Measurements from ENCODE around the gene ZNF827.

Gene ZNF827

GRCh38 chr4:145899886-145900460 is 38.6 kb downstream of the ZNF827 start:
- Mint-ChIP-seq H3K4me1 (peaks cover 47% of the 10 kb centered on the region), H3K27ac (no peak overlapping the region), H3K27me3 (ENCODE audit: low read depth, poor library complexity) (peaks cover 4% of the 10 kb centered on the region), H3K36me3 (ENCODE audit: low read depth) (peaks cover 85% of the 10 kb centered on the region), H3K4me3 (no peak overlapping the region), H3K9me3 (no peaks in the 10 kb centered on the region)
- TF ChIP-seq CTCF (IDR thresholded peaks at IDR 0.05) = no peak
- DNase-seq = no peak

- Mint-ChIP-seq H3K27me3 (ENCODE audit: low read depth, poor library complexity) (peaks cover 4% of the 10 kb centered on the region), H3K36me3 (ENCODE audit: low read depth) (peaks cover 82% of the 10 kb centered on the region), H3K9me3 (no peaks in the 10 kb centered on the region), H3K4me1 (peaks cover 55% of the 10 kb centered on the region), H3K4me3 (peak overlapping the region; percentile 31), H3K27ac (peak overlapping the region; percentile 91)
- no peak for DNase-seq
- TF ChIP-seq CTCF (IDR thresholded peaks at IDR 0.05) = no peak
Measured at GRCh38 chr4:145898926-145899531, 39.6 kb downstream of the ZNF827 start.

DNA sequence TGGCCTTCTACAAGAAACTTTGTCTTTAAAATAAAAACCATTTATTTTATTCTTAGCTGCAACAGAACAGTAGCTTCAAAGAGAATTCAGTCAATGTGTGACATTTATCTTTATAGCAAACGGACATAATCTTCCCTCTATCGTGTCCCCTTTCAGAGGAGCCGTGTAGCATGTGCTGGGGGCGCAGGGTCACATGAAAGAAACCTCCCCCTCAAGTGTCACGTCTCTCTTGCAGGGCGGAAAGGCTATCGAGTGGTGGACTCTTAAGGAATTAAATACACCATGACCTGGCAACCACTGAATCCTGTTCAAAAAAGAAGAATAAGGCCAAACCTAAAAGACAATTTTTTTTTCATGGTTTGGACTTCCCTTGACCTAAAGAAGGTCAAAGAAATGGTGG is 40.2 kb downstream of the ZNF827 start:
- peaks cover 4% of the 10 kb centered on the region for H3K27me3 Mint-ChIP-seq (ENCODE audit: low read depth, poor library complexity)
- H3K9me3 Mint-ChIP-seq = no peaks in the 10 kb centered on the region
- H3K27ac Mint-ChIP-seq = peak overlapping the region; percentile 91
- peaks cover 82% of the 10 kb centered on the region for H3K36me3 Mint-ChIP-seq (ENCODE audit: low read depth)
- H3K4me1 Mint-ChIP-seq = peaks cover 60% of the 10 kb centered on the region
- DNase-seq = no peak
- peak overlapping the region; percentile 31 for H3K4me3 Mint-ChIP-seq
- TF ChIP-seq CTCF (IDR thresholded peaks at IDR 0.05) = no peak

DNA sequence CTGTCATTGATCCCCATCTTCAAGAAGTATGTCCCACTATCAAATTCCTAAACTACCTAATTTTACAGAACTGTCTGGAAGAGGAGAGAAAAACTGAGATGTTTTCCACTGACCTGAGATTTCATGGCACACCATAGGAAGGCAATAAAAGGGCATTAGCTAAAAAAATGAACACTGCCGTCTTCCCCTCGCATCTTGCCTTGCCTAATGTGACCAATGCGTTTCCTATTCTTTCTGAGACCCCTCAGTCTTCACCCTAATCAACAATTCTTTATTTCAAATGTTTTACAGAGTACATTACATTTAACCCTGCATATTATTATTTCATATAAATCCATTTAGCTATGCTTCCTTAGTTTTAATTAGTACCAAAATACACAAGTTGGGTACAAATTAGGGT is 43.6 kb downstream of the ZNF827 start:
- DNase-seq = no peak
- Mint-ChIP-seq H3K9me3 (no peaks in the 10 kb centered on the region), H3K27me3 (ENCODE audit: low read depth, poor library complexity) (no peaks in the 10 kb centered on the region), H3K4me1 (peaks cover 81% of the 10 kb centered on the region), H3K27ac (no peak overlapping the region), H3K36me3 (ENCODE audit: low read depth) (peaks cover 56% of the 10 kb centered on the region), H3K4me3 (no peak overlapping the region)
- TF ChIP-seq CTCF (IDR thresholded peaks at IDR 0.05) = no peak

GRCh38 chr4:145891958-145892357 is 46.7 kb downstream of the ZNF827 start:
- H3K36me3 Mint-ChIP-seq (ENCODE audit: low read depth) = peaks cover 50% of the 10 kb centered on the region
- no peak for DNase-seq
- H3K27ac Mint-ChIP-seq = peak overlapping the region; percentile 86
- no peak overlapping the region for H3K4me3 Mint-ChIP-seq
- peaks cover 93% of the 10 kb centered on the region for H3K4me1 Mint-ChIP-seq
- TF ChIP-seq CTCF (IDR thresholded peaks at IDR 0.05) = no peak
- no peaks in the 10 kb centered on the region for H3K9me3 Mint-ChIP-seq
- H3K27me3 Mint-ChIP-seq (ENCODE audit: low read depth, poor library complexity) = no peaks in the 10 kb centered on the region

GRCh38 chr4:145890689-145891088 is 47.9 kb downstream of the ZNF827 start:
- peak overlapping the region; percentile 66 for H3K4me3 Mint-ChIP-seq
- no peak for DNase-seq
- H3K4me1 Mint-ChIP-seq = peaks cover 97% of the 10 kb centered on the region
- H3K27me3 Mint-ChIP-seq (ENCODE audit: low read depth, poor library complexity) = no peaks in the 10 kb centered on the region
- no peak for TF ChIP-seq CTCF (IDR thresholded peaks at IDR 0.05)
- H3K36me3 Mint-ChIP-seq (ENCODE audit: low read depth) = peaks cover 53% of the 10 kb centered on the region
- H3K9me3 Mint-ChIP-seq = no peaks in the 10 kb centered on the region
- H3K27ac Mint-ChIP-seq = peak overlapping the region; percentile 98
